ENCODE results near the gene CFAP61.
A peak's percentile ranks its signal among the peaks of the same experiment; 100 is the strongest.

The CFAP61 gene

GRCh38 chr20:20034486-20034885 lies 17.8 kb upstream of the CFAP61 start:
- no peak for DNase-seq

- DNase-seq = peak; percentile 54 to 68
These were observed 15.6 kb upstream of the CFAP61 start for GRCh38 chr20:20036756-20037155.

- DNase-seq = no peak
These were observed 14.4 kb upstream of the CFAP61 start for GRCh38 chr20:20037960-20038359.

- DNase-seq = no peak
These were observed 13.7 kb upstream of the CFAP61 start for GRCh38 chr20:20038586-20038985.

- no peak for DNase-seq
These were observed 12.5 kb upstream of the CFAP61 start for GRCh38 chr20:20039752-20040387.

- DNase-seq = no peak
These were observed 612 bp upstream of the CFAP61 start for GRCh38 chr20:20051767-20052073.

GRCh38 chr20:20060234-20060998 lies 8.1 kb downstream of the CFAP61 start:
- peak; percentile 79 to 92 for DNase-seq

GRCh38 chr20:20063941-20064702 lies 11.8 kb downstream of the CFAP61 start:
- no peak for DNase-seq

GRCh38 chr20:20065361-20065760 lies 13.0 kb downstream of the CFAP61 start:
- no peak for DNase-seq

- no peak for DNase-seq
These were observed 18.8 kb downstream of the CFAP61 start for GRCh38 chr20:20070871-20071726.

GRCh38 chr20:20073801-20074371 lies 21.6 kb downstream of the CFAP61 start:
- peak; percentile 84 to 93 for DNase-seq

- peak in 1 of 2 experiments; percentile 21 for DNase-seq
These were observed 22.7 kb downstream of the CFAP61 start for GRCh38 chr20:20075032-20075431.

- peak in 1 of 2 experiments; percentile 26 for DNase-seq
These were observed 24.1 kb downstream of the CFAP61 start for GRCh38 chr20:20076297-20077065.

- DNase-seq = no peak
These were observed 25.7 kb downstream of the CFAP61 start for GRCh38 chr20:20078041-20078440.

- peak; percentile 58 to 70 for DNase-seq
These were observed 26.9 kb downstream of the CFAP61 start for GRCh38 chr20:20079102-20079784.

- peak; percentile 71 to 90 for DNase-seq
These were observed 31.5 kb downstream of the CFAP61 start for GRCh38 chr20:20083807-20084206.

- DNase-seq = peak; percentile 83 to 90
These were observed 32.0 kb downstream of the CFAP61 start for GRCh38 chr20:20084296-20084752.

- no peak for DNase-seq
These were observed 32.7 kb downstream of the CFAP61 start for GRCh38 chr20:20085071-20085470.

- DNase-seq = no peak
These were observed 33.5 kb downstream of the CFAP61 start for GRCh38 chr20:20085812-20086211.

GRCh38 chr20:20089018-20089417 lies 36.7 kb downstream of the CFAP61 start:
- DNase-seq = no peak

GRCh38 chr20:20089939-20090338 lies 37.6 kb downstream of the CFAP61 start:
- DNase-seq = no peak
